ENCODE measurements around the gene NCOA5. TPM values are rescaled to one million over a fixed set of nuclear protein-coding genes. Genes with fewer than 3 reads are reported as not detected.

NCOA5 gene
- total RNA-seq, 2 experiments from 2014 or later = 9.7 to 10.5 TPM

DNA sequence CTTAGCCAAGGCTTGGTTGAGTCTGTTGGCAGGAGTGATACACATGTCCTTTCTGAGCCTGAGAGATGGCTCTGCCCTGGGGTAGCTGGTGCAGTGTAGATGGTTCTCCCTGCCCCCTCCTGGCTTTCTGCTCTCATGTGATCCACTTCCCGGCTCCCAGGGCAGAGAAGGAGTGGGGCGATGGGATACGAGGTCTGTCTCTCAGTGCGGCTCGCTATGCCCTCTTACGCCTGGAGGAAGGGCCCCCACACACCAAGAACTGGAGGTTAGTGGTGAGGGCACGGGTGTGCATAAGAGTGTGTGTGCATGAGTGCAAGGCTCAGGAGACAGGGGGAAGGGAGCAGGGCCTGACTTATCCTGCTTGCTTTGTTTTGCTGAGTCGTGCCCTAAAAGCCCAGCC, 41.9 kb downstream of the NCOA5 start:
- POLR2A ChIA-PET = no interaction called here
- CTCF ChIA-PET = no interaction called here
- Mint-ChIP-seq H3K36me3 (ENCODE audit: low read depth) (no peaks in the 10 kb centered on the region), H3K4me1 (ENCODE audit: low read depth) (no peaks in the 10 kb centered on the region), H3K4me3 (no peak overlapping the region), H3K9me3 (no peaks in the 10 kb centered on the region), H3K27ac (no peak overlapping the region), H3K27me3 (peaks cover 40% of the 10 kb centered on the region)
- intact Hi-C loops (cut with DNase I, micrococcal nuclease) = no loop called here
- H3K4me1 ChIP-seq (ENCODE audit: insufficient read depth, low read length) = no peaks in the 10 kb centered on the region
- ATAC-seq (ENCODE audit: poor library complexity) (no peak), DNase-seq (no peak)
- TF ChIP-seq, protein P1, sequence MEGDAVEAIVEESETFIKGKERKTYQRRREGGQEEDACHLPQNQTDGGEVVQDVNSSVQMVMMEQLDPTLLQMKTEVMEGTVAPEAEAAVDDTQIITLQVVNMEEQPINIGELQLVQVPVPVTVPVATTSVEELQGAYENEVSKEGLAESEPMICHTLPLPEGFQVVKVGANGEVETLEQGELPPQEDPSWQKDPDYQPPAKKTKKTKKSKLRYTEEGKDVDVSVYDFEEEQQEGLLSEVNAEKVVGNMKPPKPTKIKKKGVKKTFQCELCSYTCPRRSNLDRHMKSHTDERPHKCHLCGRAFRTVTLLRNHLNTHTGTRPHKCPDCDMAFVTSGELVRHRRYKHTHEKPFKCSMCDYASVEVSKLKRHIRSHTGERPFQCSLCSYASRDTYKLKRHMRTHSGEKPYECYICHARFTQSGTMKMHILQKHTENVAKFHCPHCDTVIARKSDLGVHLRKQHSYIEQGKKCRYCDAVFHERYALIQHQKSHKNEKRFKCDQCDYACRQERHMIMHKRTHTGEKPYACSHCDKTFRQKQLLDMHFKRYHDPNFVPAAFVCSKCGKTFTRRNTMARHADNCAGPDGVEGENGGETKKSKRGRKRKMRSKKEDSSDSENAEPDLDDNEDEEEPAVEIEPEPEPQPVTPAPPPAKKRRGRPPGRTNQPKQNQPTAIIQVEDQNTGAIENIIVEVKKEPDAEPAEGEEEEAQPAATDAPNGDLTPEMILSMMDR (IDR thresholded peaks at IDR 0.05) = no peak
- H3K27me3 ChIP-seq (ENCODE audit: control insufficient read depth in 1 of 2, insufficient read depth in 2 of 2, low read length in 2 of 2) = peaks cover 5 to 26% of the 10 kb centered on the region in 2 experiments
- peaks cover 0 to 5% of the 10 kb centered on the region in 2 experiments for H3K9me3 ChIP-seq (ENCODE audit: control insufficient read depth in 1 of 2, insufficient read depth in 1 of 2, low read length in 2 of 2)
- H3K4me3 ChIP-seq (ENCODE audit: low read length) = no peak overlapping the region
- H3K36me3 ChIP-seq (ENCODE audit: insufficient read depth, low read length) = no peaks in the 10 kb centered on the region
- no peak overlapping the region for H3K27ac ChIP-seq (ENCODE audit: low read depth in 1 of 2, low read length in 2 of 2)

DNA sequence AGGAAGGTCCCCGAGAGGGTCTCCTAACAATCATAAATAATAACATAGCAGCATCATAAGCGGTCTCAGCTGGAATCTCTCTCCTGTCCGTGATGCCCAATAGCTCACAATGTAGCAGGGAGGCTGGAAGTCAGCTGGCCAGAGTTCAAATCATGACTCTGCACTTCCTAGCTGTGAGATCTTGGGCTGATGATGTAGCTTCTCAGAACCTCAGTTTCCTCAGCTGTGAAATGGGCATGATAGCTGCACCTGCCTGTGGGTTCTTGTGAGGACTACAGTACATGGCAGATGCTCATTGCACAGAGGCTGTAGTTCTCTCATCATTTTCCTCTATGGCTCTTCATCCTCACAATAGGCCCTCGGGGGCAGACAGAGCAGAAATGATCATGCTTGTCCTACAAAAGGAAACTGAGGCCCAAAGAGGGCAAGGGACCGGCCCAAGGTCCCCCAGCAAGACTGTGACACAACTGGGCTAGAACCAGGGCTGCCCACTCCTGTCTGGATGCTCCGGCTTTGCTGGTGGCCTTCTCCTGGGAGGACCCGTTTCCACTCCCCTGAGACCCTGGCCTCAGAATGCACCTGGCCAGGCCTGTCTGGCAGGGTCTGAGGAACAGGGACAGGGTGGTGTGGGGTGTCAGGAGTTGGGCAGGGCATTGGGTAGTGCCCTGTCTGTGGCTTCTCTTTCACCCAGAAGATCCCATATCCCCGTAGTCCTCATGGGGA, 43.0 kb downstream of the NCOA5 start:
- Histone ChIP-seq H3K4me3 (ENCODE audit: low read length) (no peak overlapping the region), H3K27me3 (ENCODE audit: control insufficient read depth in 1 of 2, insufficient read depth in 2 of 2, low read length in 2 of 2) (peaks cover 5 to 26% of the 10 kb centered on the region in 2 experiments), H3K27ac (ENCODE audit: low read depth in 1 of 2, low read length in 2 of 2) (no peak overlapping the region), H3K4me1 (ENCODE audit: insufficient read depth, low read length) (no peaks in the 10 kb centered on the region), H3K36me3 (ENCODE audit: insufficient read depth, low read length) (no peaks in the 10 kb centered on the region), H3K9me3 (ENCODE audit: control insufficient read depth in 1 of 2, insufficient read depth in 1 of 2, low read length in 2 of 2) (peaks cover 0 to 5% of the 10 kb centered on the region in 2 experiments)
- H3K27ac Mint-ChIP-seq = no peak overlapping the region
- H3K4me3 Mint-ChIP-seq = no peak overlapping the region
- H3K27me3 Mint-ChIP-seq = peaks cover 50% of the 10 kb centered on the region
- ChIA-PET POLR2A (no interaction called here), CTCF (no interaction called here)
- TF ChIP-seq, protein P1 (IDR thresholded peaks at IDR 0.05) = no peak
- ATAC-seq (ENCODE audit: poor library complexity) (no peak), DNase-seq (no peak)
- H3K4me1 Mint-ChIP-seq (ENCODE audit: low read depth) = no peaks in the 10 kb centered on the region
- intact Hi-C loops (cut with DNase I, micrococcal nuclease) = no loop called here
- no peaks in the 10 kb centered on the region for H3K36me3 Mint-ChIP-seq (ENCODE audit: low read depth)
- no peaks in the 10 kb centered on the region for H3K9me3 Mint-ChIP-seq

DNA sequence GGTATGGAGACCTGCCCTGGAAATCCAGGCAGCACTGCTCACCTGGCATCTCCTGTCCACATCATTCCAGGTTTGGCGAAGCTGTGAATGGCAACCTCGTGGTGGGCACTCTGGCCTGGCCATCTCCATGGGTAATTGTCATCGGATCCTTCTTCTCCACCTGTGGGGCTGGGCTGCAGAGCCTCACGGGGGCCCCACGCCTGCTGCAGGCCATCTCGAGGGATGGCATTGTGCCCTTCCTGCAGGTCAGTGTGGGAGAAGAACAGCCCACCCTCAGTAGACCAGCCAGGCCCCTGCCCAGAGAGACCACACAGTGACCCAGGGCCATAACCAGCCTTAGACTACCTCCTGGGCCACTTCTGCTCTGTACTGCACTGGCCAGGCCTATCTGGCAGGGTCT, 44.9 kb downstream of the NCOA5 start:
- Mint-ChIP-seq H3K36me3 (ENCODE audit: low read depth) (no peaks in the 10 kb centered on the region), H3K27me3 (peaks cover 62% of the 10 kb centered on the region), H3K27ac (no peak overlapping the region), H3K9me3 (no peaks in the 10 kb centered on the region), H3K4me1 (ENCODE audit: low read depth) (no peaks in the 10 kb centered on the region), H3K4me3 (no peak overlapping the region)
- Histone ChIP-seq H3K36me3 (ENCODE audit: insufficient read depth, low read length) (no peaks in the 10 kb centered on the region), H3K4me3 (ENCODE audit: low read length) (no peak overlapping the region), H3K4me1 (ENCODE audit: insufficient read depth, low read length) (no peaks in the 10 kb centered on the region), H3K9me3 (ENCODE audit: control insufficient read depth in 1 of 2, insufficient read depth in 1 of 2, low read length in 2 of 2) (peaks cover 0 to 17% of the 10 kb centered on the region in 2 experiments), H3K27me3 (ENCODE audit: control insufficient read depth in 1 of 2, insufficient read depth in 2 of 2, low read length in 2 of 2) (peaks cover 16 to 26% of the 10 kb centered on the region in 2 experiments), H3K27ac (ENCODE audit: low read depth in 1 of 2, low read length in 2 of 2) (no peak overlapping the region)
- ATAC-seq (ENCODE audit: poor library complexity) (no peak), DNase-seq (no peak)
- ChIA-PET POLR2A (no interaction called here), CTCF (no interaction called here)
- intact Hi-C loops (cut with DNase I, micrococcal nuclease) = no loop called here
- TF ChIP-seq, protein P1 (IDR thresholded peaks at IDR 0.05) = no peak
